AG09319 (cell line): Measurements from ENCODE around the gene FAM25C.
"Not testable (repeated sequence)": the region's sequence is repeated elsewhere in the genome, so short reads cannot be mapped to it uniquely, and the experiment has no call there.

ENCODE experiments used
- DNase-seq: peaks from one replicate; pipeline ENCODE4 v3.0.0-alpha.2; 2010; ENCODE audit warnings: low read depth; ENCODE audit errors: extremely low read depth

Gene FAM25C

GRCh38 chr10:47999691-48000090 lies at the start of gene FAM25C:
Gene FAM25C (minus strand): TSS chr10:47999791. CDS start chr10:47999765, 26 bp downstream.
- DNase-seq = not testable (repeated sequence)

- DNase-seq = not testable (repeated sequence)
These were observed 45.0 kb upstream of the FAM25C start for GRCh38 chr10:48044557-48044956.

- not testable (repeated sequence) for DNase-seq
These were observed 31.8 kb upstream of the FAM25C start for GRCh38 chr10:48031390-48031789.

DNA sequence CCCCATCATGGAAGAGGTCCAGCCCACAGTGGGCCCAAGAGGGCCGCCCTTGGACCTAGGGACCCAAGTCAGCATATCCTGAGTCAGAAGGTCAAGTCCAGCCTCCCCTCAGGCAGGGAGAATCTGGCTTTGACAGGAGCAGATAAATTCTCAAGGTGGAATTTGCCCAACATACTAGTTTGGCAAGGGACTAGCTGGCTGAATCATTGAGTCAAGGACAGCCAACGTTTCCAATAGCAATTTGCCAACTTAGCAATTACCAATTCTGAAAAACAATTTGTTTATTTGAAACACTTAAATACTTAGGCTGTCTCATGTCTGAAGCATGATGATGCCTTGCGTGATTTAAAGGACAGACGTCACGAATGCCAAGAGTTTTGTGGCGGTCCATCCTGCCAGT lies 2.7 kb upstream of the FAM25C start:
- DNase-seq = not testable (repeated sequence)

- not testable (repeated sequence) for DNase-seq
These were observed 5.5 kb downstream of the FAM25C start for GRCh38 chr10:47994045-47994444.

GRCh38 chr10:47992560-47992959 lies 7.0 kb downstream of the FAM25C start:
- not testable (repeated sequence) for DNase-seq

GRCh38 chr10:47991706-47992105 lies 7.9 kb downstream of the FAM25C start:
- DNase-seq = not testable (repeated sequence)

GRCh38 chr10:47990097-47990496 lies 9.5 kb downstream of the FAM25C start:
- not testable (repeated sequence) for DNase-seq

DNA sequence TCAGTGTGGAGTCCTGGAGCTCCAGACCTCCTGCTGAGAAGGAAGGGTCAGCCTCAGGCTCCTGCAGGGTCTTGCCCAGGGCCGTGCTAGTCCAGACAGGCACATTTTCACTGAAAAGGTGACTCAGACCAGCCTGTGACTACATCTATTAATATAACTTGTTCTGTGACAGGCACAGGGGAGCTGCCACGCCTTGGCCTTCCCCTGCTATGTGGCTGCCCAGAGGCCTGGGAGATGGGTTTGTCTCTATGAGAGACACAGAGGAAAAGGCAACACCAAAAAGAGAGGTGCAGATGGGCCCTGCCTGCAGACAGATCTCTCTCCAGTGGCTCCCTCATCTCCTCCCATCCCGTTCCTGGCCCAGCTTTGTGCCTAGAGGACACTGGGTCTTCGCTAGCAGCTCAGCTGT lies 10.0 kb downstream of the FAM25C start:
- not testable (repeated sequence) for DNase-seq

- not testable (repeated sequence) for DNase-seq
These were observed 10.7 kb downstream of the FAM25C start for GRCh38 chr10:47988718-47989541.

GRCh38 chr10:47987952-47988351 lies 11.6 kb downstream of the FAM25C start:
- DNase-seq = not testable (repeated sequence)

- DNase-seq = not testable (repeated sequence)
These were observed 13.0 kb downstream of the FAM25C start for GRCh38 chr10:47986413-47987230.

GRCh38 chr10:47975409-47975808 lies 24.2 kb downstream of the FAM25C start:
- DNase-seq = not testable (repeated sequence)

DNA sequence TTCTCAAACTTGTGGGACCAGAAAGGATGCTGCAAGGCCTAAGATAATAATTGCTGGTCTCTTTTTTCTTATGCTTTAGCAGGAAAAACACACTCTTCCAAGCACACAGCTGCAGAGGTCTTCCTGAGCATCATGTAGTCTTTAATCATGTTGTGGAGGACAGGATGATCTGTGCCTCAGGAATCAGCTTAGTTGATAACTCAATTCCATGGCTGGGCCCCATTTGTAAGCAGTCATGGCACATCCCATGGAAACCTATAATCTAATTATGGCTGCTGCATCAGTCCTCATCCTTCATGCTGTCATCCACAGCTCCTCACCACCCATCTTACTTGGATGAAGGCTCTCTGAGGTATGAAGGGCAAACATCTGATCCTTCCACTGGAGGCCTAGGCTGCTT lies 26.5 kb downstream of the FAM25C start:
- DNase-seq = not testable (repeated sequence)

DNA sequence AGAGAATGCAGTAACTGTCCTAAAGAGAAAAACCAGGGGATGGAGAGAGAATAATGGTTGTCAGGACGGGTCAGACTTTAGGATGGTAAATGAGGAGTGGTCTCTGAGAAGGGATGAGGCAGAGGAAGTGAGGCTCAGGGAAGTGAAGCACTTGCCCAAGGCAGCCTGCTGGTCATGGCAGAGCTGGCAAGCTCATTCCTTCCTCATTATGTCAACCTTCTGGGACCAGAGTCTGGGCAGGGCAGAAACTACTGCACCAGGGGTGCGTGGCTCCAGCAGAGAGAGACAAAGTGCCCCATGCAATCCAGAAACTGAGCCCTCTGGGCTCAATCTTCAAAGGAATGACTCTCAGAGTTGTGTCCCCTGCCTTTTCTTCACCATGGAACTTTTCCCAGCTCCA lies 27.5 kb downstream of the FAM25C start:
- DNase-seq = not testable (repeated sequence)

DNA sequence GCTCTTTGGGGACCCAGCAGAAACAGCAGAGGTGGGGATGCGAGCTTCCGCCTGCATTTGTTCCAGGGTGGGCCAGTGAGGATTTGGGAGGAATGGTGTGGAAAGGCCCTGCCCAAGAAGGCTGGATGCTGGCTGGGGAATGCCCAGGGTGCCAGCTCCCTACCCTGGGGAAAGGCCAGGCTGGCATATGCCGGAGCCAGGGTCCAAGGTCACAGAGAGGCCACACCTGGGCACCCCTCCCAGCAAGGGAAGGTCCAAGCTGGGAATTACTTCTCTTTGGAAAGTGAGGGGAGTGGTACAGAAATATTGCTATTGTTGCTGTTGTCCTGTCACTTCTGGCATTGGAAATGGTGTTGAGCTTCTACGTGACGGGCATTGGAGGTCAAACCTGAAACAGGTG lies 28.0 kb downstream of the FAM25C start:
- DNase-seq = not testable (repeated sequence)

DNA sequence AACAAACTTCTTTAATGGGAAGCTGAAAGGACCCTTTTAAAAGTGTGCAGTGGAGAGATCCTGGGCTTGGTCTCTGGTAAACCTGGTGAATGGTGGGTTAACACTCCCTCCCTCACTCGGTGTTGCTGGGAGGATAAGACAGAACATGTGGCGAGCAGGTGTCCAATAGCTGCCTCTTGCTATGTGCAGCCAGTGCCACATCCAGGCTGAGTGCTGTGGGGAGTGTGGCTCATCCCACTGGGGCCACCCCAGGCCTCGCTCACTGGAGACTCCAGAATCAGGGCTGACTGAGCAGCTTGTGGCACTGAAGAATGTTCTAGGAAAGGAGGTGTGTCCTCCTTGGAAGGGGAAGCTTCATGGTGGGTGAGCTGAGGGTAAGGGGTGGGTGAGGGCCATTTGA lies 29.5 kb downstream of the FAM25C start:
- not testable (repeated sequence) for DNase-seq

DNA sequence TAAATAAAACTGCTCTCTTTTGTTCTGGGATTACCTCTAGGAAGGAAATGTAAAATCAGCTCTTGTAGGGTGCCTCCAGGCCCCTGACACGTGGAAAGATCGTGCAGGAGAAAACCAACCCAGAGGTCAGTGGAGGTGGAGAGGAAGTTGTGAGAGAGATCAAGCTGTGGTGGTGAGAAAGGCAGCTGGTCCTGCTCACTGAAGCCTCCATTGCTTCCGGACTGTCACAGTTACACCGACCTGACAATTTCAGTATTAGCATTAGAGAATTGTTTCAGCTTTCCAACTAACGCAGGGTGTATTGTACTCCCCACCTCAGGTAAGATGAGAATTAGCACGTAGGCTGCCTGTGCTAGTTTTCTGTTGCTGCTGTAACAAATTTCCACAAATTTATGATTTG lies 30.6 kb downstream of the FAM25C start:
- not testable (repeated sequence) for DNase-seq

GRCh38 chr10:47964280-47965063 lies 35.1 kb downstream of the FAM25C start:
- DNase-seq = not testable (repeated sequence)

DNA sequence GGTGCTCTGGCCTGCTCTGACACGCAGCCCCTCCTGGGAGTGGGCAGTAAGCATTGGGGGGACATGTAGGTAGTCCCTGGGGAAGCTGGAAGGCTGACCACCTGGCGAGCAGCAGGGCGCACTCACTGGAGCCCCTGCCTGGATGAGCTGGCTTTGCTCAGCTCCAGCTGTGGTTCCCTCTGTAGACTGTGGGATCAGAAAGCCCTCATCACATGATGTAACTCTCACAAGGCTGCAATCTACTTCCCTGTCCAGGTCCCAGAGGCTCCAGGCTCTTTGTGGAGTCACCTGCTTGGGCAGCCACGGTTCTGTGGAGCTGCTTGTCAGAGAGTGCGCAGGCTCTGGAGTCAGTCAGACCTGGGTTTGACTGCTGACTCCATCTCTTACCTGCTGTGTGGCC lies 36.8 kb downstream of the FAM25C start:
- DNase-seq = not testable (repeated sequence)

DNA sequence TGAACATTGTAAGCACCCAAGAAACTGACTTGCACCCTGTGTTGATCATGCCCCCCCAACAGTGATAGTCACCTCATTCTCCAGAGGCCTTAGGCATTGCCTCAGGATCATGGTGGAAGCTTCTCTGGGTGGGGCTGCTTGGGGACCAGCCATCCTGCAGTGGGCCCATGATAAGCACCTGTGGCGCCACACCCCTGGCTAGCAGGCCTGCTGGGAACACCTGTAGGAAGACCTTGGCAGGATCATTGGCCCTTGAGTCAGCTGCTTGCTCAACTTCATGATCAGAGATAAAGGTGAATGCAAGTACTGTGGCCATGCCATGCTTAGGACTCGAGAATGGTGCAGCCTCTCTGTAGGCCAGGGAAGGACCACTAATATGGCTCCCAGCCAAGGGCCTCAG lies 38.9 kb downstream of the FAM25C start:
- DNase-seq = not testable (repeated sequence)
